Activated T-helper 1 cell treated with anti-CD3 and anti-CD28 coated beads, Interleukin-12 subunit alpha, Interleukin-12 subunit beta, Interleukin-2, Interleukin-4 antibody, amounts not matched to agents 30 ng/mL and 10 ng/mL and 1 ng/mL, durations not matched to agents 14 hours and 24 hours and 36 hours (primary cell): ENCODE data around the gene HECTD4. TPM values are rescaled to one million over a fixed set of nuclear protein-coding genes. Genes with fewer than 3 reads are reported as not detected.

Experiments used
- DNase-seq: peaks from one replicate; pipeline ENCODE4 v3.0.0; 2021; ENCODE audit warnings: low spot score
- H3K27ac Mint-ChIP-seq: one replicate; pipeline ENCODE4 v1.8.0; 2021; ENCODE audit warnings: mild to moderate bottlenecking, mixed read lengths
- H3K27me3 Mint-ChIP-seq: one replicate; pipeline ENCODE4 v1.8.0; 2022; ENCODE audit warnings: mild to moderate bottlenecking, moderate library complexity, mixed read lengths; ENCODE audit not compliant: insufficient read depth
- H3K36me3 Mint-ChIP-seq: one replicate; pipeline ENCODE4 v1.8.0; 2021; ENCODE audit warnings: low read depth, mixed read lengths
- H3K4me1 Mint-ChIP-seq: one replicate; pipeline ENCODE4 v1.8.0; 2021; ENCODE audit warnings: low read depth, mixed read lengths
- H3K4me3 Mint-ChIP-seq: one replicate; pipeline ENCODE4 v1.8.0; 2021; ENCODE audit warnings: mild to moderate bottlenecking, moderate library complexity, mixed read lengths
- H3K9me3 Mint-ChIP-seq: one replicate; pipeline ENCODE4 v1.8.0; 2021; ENCODE audit warnings: mixed read lengths
- intact Hi-C: fragments of 100-400 bp; cut with micrococcal nuclease; formaldehyde crosslinking; loops from one replicate; pipeline ENCODE4 v1.15.1; 2024
- total RNA-seq: library from RNA; stranded (reverse); gene quantifications from 2 replicates; pipeline ENCODE4 v1.2.3, GENCODE V29; 2022

The HECTD4 gene, protein sequence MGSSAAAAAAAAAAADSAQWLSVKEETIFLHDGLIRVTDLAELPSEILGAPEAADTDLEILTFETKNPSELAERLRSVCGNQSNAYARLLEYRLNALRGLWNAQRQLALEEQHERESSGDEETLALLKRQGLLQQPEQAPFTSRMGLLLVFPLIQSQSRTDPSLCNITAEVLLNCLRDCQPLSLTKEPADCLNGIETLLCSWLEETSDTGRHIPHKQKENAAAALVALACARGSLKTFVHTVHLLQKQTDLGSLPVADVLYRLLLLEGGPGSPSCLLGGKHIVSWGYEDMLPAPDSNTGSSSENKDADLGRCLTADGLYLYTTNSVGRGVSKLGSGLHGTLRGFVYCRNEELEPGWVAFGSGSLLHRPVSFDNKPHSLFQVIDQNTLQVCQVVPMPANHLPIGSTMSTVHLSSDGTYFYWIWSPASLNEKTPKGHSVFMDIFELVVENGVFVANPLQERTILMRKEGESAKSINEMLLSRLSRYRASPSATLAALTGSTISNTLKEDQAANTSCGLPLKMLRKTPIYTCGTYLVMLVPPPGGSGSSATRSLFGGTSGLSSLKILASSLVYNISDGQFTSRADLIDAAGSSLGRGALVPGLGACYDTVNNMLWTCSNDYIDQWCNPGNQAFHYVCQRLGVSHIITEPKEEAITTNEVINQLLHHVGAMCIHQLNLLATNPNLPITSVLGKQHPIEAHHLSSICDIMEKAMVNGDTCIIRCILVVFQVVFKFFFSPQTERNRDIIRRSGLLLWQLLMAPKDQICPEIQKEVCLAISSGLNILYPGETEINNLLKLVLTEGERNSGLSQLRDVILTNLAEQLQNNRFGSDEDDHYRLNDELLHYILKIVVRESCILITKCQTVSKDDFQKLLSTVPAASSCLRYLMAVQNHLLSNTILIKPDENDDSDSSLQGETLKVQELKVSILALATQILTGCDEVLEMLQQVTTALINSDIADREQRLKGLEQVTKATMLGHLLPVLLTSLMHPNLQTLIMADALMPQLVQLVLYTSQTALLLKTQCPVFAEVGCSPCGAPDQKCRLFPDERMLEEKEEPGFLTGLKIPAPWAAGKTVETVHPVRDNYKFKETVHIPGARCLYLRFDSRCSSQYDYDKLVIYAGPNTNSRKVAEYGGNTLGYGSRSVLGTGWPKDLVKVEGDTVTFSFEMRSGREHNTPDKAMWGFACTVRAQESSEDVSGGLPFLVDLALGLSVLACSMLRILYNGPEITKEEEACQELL (N-terminal part only)
- 32.3 and 36.9 TPM in 2 replicates for total RNA-seq

DNA sequence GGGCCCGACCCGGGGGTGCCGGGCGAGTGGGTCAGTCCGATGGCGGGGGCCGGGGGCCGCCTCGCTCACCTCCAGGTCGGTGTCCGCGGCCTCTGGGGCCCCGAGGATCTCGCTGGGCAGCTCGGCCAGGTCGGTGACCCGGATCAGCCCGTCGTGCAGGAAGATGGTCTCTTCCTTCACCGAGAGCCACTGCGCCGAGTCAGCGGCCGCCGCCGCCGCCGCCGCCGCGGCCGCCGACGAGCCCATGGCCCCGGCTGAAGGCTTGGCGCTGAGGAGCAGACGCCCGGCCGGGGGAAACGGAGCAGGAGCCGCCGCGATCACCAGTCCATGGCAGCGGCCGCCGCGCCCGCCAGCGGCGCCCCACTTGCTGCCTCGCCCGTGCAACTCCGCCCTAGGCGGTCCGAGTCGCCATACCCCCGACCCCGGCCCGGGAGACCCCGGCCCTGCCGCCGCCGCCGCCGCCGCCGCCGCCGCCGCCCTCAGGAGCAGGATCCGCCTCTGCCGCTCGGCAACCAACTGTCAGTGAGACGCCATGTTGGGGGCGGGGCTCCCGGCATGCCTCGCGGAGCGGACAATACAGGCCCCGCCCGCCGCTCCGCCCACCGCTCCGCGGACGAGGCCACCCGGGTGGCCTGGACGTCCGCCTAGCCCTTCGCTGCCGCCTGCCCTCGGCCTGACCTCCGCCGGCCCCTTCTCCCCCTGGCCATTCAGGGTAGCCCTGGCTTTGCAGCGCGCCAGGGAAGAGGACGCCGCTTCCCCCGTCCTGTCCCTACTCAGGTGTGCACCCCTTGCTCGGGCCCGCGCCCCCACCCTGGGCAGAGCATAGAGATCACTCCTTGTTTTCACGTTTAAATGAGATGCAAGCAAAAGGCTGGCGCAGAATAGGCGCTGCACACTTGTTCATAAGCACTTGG is at the start of gene HECTD4:
TSS of gene HECTD4 (minus strand) at position 549 of the 914 bp plus-strand sequence. CDS start at position 246, 303 bp downstream.
- intact Hi-C loops, result loop anchor here (1.0 to 10.0 kb wide), 8 partner anchors 27 to 977 kb away; partner anchors contain the start of genes ACAD10, BRAP, ERP29 and NAA25
- DNase-seq, result peak; percentile 92
- Mint-ChIP-seq H3K27me3 (no peaks in the 10 kb centered on the region), H3K27ac (peak within 1 kb of the TSS; percentile 91), H3K4me3 (peak within 1 kb of the TSS; percentile 95), H3K36me3 (peaks cover 3% of the 10 kb centered on the region), H3K4me1 (peaks cover 29% of the 10 kb centered on the region), H3K9me3 (no peaks in the 10 kb centered on the region)

DNA sequence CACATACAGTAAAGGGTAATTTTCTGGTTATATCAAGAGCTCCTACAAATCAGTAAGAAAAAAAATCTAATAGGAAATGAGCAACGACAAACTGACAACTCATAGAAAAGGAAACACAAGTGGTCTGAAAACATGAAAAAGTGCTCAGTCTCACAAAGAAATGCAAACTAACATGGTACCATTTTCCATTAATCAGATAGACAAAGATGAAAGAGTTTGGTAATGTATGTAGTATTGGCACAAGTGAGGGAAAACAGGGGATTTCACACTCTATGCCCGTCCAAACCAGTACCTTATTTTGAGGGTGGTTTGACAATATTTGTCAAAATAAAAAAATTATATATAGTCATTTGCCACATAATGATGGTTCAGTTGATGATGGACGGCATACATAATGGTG is 49.7 kb upstream of the HECTD4 start:
- H3K27ac Mint-ChIP-seq, result peak overlapping the region; percentile 34
- no peak for DNase-seq
- intact Hi-C loops, result no loop called here
- peaks cover 22% of the 10 kb centered on the region for H3K4me1 Mint-ChIP-seq
- H3K9me3 Mint-ChIP-seq, result peaks cover 3% of the 10 kb centered on the region
- no peak overlapping the region for H3K4me3 Mint-ChIP-seq
- no peaks in the 10 kb centered on the region for H3K27me3 Mint-ChIP-seq
- peaks cover 15% of the 10 kb centered on the region for H3K36me3 Mint-ChIP-seq

DNA sequence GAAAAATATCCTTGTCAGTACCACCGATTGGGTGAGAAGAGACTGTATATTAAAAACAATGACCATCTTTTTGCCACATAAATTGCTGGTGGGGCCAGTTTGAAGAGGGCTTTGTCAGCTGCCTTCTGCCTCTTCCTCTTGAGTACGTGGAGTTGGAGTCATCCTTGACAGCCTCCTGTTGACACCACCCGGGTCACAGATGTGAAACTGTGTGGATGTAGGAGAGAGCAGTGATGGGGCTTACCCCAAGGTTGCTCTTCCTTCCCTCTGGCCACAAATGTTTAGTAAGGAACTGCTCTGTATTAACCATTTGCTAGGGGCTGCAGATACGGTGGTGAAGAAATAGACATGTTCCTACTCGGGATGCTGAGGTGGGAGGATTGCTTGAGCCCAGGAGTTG is 48.7 kb upstream of the HECTD4 start:
- Mint-ChIP-seq H3K27me3 (no peaks in the 10 kb centered on the region), H3K27ac (peak overlapping the region; percentile 69), H3K9me3 (peaks cover 3% of the 10 kb centered on the region), H3K36me3 (peaks cover 15% of the 10 kb centered on the region), H3K4me1 (peaks cover 22% of the 10 kb centered on the region), H3K4me3 (peak overlapping the region; percentile 6)
- intact Hi-C loops, result no loop called here
- no peak for DNase-seq

DNA sequence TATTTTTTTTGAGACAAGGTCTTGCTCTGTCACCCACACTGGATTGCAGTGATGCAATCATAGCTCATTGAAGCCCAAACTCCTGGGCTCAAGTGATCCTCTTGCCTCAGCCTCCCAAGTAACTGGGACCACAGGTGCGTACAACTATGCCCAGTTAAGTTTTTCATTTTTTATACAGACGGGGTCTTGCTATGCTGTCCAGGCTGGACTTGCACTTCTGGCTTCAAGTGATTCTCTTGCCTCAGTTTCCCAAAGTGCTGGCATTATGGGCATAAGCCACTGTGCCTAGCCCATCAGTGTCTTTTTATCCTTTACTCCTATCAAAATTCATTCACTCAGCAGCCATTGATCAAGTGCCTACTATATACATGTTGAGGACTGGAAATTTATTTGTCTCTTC is 45.5 kb upstream of the HECTD4 start:
- peaks cover 34% of the 10 kb centered on the region for H3K4me1 Mint-ChIP-seq

DNA sequence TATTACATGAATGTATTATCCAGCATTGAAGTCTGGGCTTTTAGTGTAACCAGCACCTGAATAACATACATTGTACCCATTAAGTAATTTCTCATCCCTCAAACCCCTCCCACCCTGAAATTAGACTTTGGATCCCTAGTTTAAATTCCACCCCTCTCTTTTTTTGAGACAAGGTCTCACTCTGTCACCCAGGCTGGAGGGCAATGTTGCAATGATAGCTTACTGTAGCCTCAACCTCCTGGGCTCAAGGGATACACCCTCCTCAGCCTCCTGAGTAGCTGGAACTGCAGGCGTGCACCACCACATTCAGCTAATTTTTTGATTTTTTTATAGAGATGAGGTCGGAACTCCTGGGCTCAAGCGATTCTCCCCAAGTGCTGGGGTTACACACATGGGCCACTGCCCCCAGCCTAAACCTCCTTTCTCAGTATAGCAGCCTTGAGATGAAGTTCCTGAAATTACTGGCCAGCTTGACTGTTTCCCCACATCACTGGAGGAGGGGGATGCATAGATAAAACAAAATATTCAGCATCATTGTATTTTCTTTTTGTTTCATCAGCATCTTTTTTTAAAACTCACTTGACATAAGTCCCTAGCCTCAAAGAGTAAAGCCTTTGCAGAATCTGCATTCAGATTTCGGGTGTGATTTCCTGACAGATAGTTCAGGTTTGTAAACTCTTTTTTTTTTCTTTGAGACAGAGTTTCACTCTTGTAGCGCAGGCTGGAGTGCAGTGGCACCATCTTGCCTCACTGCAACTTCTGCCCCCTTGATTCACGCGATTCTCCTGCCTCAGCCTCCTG is 43.6 kb upstream of the HECTD4 start:
- H3K36me3 Mint-ChIP-seq, result peaks cover 14% of the 10 kb centered on the region
- intact Hi-C loops, result no loop called here
- no peaks in the 10 kb centered on the region for H3K27me3 Mint-ChIP-seq
- H3K27ac Mint-ChIP-seq, result no peak overlapping the region
- DNase-seq, result no peak
- H3K4me3 Mint-ChIP-seq, result no peak overlapping the region
- peaks cover 37% of the 10 kb centered on the region for H3K4me1 Mint-ChIP-seq
- H3K9me3 Mint-ChIP-seq, result no peaks in the 10 kb centered on the region

More for the DNA sequence above, 45.5 kb upstream of the HECTD4 start:
- H3K9me3 Mint-ChIP-seq, result peaks cover 3% of the 10 kb centered on the region
- H3K4me3 Mint-ChIP-seq, result no peak overlapping the region
- H3K27me3 Mint-ChIP-seq, result no peaks in the 10 kb centered on the region
- DNase-seq, result no peak
- no peak overlapping the region for H3K27ac Mint-ChIP-seq
- intact Hi-C loops, result no loop called here
- H3K36me3 Mint-ChIP-seq, result peaks cover 22% of the 10 kb centered on the region

DNA sequence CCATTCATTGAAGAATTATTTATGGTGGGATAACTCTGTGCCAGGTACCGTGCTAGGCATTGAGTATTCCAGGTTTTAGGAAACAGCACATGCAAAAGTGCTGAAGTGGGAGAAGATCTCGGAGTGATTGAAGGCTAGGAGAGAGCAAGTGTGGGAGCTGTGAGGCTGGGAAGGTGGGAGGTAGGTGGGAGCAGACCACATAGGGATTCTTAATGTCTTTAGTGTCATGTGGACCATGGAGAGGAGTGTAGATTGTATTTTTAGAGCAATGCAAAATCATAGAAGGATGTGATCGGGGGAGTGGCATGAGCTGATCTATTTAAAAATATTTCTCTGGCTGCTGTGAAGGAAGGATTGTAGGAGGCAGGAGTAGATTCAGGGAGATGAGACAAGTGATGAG is 41.9 kb upstream of the HECTD4 start:
- Mint-ChIP-seq H3K4me1 (peaks cover 44% of the 10 kb centered on the region), H3K4me3 (no peak overlapping the region), H3K36me3 (peaks cover 20% of the 10 kb centered on the region), H3K27me3 (no peaks in the 10 kb centered on the region), H3K27ac (no peak overlapping the region), H3K9me3 (no peaks in the 10 kb centered on the region)
- no peak for DNase-seq
- intact Hi-C loops, result no loop called here

DNA sequence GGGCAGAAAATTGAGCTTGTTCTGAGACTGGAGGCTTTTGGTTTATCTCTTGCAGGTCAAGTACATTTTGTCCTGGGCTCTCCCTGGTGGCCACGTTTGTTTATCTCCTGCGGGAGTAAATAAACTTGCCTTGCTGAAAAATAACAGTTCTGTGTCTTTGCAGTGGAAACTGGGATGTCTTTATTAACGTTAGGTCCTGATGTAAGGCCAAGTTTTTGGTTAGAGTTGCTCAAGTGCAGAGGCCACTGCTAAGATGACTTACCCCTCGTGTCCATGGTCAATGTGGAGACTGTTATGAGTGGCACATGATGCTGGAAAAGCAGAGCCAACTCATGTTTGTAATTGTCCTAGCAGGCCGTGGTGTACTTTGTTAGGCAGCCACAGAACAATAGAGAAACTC is 40.3 kb upstream of the HECTD4 start:
- H3K9me3 Mint-ChIP-seq, result no peaks in the 10 kb centered on the region
- no peak for DNase-seq
- no peak overlapping the region for H3K4me3 Mint-ChIP-seq
- peaks cover 21% of the 10 kb centered on the region for H3K36me3 Mint-ChIP-seq
- intact Hi-C loops, result no loop called here
- H3K4me1 Mint-ChIP-seq, result peaks cover 48% of the 10 kb centered on the region
- H3K27ac Mint-ChIP-seq, result no peak overlapping the region
- H3K27me3 Mint-ChIP-seq, result no peaks in the 10 kb centered on the region

DNA sequence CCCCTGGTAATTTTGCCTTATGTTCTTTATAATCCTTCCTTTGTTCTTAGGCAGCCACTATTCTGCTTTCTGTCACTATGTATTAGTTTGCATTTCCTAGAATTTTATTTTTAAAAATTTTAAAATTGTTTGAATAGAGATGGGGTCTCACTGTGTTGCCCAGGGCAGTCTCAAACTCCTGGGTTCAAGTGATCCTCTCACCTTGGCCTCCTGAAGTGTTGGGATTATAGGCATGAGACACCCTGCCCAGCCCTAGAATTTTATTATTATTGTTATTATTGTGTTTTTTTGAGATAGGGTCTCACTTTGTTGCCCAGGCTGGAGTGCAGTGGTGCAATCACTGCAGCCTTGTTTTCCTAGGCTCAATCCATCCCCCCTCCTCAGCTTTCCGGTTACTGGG is 39.1 kb upstream of the HECTD4 start:
- no peak overlapping the region for H3K4me3 Mint-ChIP-seq
- H3K36me3 Mint-ChIP-seq, result peaks cover 21% of the 10 kb centered on the region
- H3K9me3 Mint-ChIP-seq, result no peaks in the 10 kb centered on the region
- no peaks in the 10 kb centered on the region for H3K27me3 Mint-ChIP-seq
- no peak for DNase-seq
- intact Hi-C loops, result no loop called here
- H3K4me1 Mint-ChIP-seq, result peaks cover 53% of the 10 kb centered on the region
- no peak overlapping the region for H3K27ac Mint-ChIP-seq

DNA sequence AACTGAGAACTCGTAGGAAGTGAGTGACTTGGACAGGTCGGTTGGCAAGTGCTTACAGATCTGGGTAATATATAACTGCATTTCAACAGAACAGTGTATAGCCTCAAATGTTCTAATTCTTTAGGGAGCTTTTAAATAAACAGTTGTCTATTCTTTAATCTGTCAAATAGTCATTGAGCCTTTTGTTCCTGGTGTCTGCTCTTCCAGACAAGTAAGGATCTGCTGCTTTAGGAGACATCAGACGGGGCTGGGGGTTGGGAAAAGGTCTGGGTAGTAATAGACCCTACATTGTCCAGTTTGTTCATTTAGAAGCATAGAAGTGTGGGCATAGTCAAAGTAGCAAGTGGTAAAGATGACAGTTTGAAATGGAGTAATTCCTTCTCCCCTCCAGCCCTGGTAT is 38.5 kb upstream of the HECTD4 start:
- Mint-ChIP-seq H3K36me3 (peaks cover 21% of the 10 kb centered on the region), H3K27ac (peak overlapping the region; percentile 61)

DNA sequence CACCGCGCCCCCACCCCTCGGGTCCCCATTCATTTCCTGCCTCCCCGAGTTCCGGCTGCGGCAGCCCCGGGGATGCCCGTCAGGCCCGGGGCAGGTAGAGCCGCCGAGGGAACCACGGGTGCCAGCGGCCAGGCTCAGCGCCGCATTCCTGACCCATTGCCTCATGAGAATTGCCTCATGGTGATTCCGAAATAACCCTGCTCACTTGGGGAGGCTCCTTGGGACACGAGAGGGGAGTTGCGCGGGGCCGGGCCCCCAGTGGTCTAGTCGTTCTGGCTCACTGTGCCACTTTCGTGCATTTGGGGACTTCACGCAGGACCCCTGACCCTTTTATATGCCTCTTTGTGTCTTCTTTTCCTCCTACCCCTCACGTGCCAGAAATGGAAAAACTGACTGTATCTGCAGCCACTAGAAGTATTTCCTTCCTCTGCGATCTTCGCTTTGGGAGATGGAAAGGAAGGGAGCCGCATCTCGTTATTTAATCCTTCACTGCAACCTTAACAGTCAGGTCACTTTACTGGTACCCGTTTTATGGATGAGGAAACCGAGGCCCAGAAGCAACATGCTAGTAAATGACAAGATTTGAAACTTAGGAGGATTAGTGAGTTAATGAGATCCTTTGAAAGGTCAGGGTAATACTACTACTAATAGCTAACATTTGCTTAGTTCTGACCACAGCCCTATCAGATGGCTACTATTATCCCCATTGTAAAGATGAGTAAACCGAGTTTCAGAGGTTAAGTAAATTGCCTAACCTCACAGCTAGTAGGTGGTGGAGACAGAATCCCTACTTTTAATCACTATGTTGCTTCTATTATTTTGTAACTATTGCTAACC is 37.3 kb upstream of the HECTD4 start:
- Mint-ChIP-seq H3K27ac (peak overlapping the region; percentile 95), H3K27me3 (peaks cover 2% of the 10 kb centered on the region)
- intact Hi-C loops, result loop anchor here (1.0 to 10.0 kb wide), 2 partner anchors 10 to 735 kb away; partner anchors contain the start of genes ACAD10, BRAP and RPL6

More for the DNA sequence above, 38.5 kb upstream of the HECTD4 start:
- DNase-seq, result no peak
- Mint-ChIP-seq H3K27me3 (no peaks in the 10 kb centered on the region), H3K4me1 (peaks cover 53% of the 10 kb centered on the region), H3K4me3 (peak overlapping the region; percentile 94), H3K9me3 (no peaks in the 10 kb centered on the region)
- intact Hi-C loops, result no loop called here

More for the DNA sequence above, 37.3 kb upstream of the HECTD4 start:
- Mint-ChIP-seq H3K9me3 (no peaks in the 10 kb centered on the region), H3K36me3 (peaks cover 21% of the 10 kb centered on the region), H3K4me3 (peak overlapping the region; percentile 94), H3K4me1 (peaks cover 52% of the 10 kb centered on the region)
- no peak for DNase-seq
